AG04449 (cell line): ENCODE measurements around the gene GSTCD.
A peak's percentile ranks its signal among the peaks of the same experiment; 100 is the strongest.
"Not testable (repeated sequence)": the region's sequence is repeated elsewhere in the genome, so short reads cannot be mapped to it uniquely, and the experiment has no call there.

Experiments
- CTCF ChIA-PET: fragments of 350-600 bp; formaldehyde crosslinking; extraction: SDS; loops from one replicate; lab custom pipeline; 2021; ENCODE audit warnings: antibody characterized with exemption; lab: Yijun Ruan, JAX
- POLR2A ChIA-PET: fragments of 400-600, 350-600 bp; formaldehyde crosslinking; extraction: SDS; loops from one replicate; lab custom pipeline; 2020; ENCODE audit warnings: antibody characterized with exemption, inconsistent platforms; lab: Yijun Ruan, JAX
- DNase-seq: peaks from one replicate; pipeline ENCODE4 v3.0.0-alpha.2; 2010; ENCODE audit warnings: low read depth, low spot score
- H3K4me3 ChIP-seq: 2 replicates; pipeline ENCODE4 v1.5.1; 2011; ENCODE audit warnings: low read depth, mild to moderate bottlenecking, control low read depth, low read length
- TF ChIP-seq, protein P1 (sequence below): IDR thresholded peaks from one replicate; pipeline ENCODE4 v1.5.1; 2011; ENCODE audit warnings: mild to moderate bottlenecking, moderate library complexity, low read length, control low read depth, inconsistent platforms; ENCODE audit not compliant: insufficient read depth; ENCODE audit errors: missing control alignments

GSTCD gene

DNA sequence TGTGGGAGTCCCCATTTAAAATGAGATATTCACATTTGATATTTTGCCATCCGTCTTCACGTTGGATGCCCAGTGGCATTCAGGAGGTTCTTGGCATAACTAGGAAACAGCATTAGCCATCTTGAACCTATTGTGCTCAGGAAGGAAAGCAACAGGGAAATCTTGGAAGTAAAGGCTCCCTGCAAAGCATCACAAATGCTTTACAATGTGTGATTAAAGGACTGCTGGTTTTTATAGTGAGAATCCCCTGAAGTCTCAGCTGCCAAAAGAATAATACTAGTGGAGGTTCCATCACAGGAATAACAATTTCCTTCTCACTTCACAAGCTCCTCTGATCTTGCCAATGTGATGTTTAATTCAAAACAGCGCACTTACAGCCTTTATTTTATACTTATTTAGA, 137.0 kb downstream of the GSTCD start:
- POLR2A ChIA-PET = no interaction called here

DNA sequence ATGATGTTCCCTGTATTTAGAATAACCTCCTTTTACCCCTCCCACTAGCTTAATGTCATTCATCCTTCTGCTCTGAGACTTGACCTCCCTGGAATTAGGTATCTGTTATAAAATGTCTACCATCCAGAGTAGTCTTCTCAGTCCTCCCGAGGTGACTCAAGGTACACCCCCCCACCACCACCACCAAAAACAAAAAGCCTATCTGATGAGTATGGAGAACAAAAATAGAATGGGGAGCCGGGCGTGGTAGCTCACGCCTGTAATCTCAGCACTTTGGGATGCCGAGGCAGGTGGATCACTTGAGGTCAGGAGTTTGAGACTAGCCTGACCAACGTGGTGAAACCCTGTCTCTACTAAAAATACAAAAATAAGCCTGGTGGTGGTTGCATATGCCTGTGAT, 139.8 kb downstream of the GSTCD start:
- H3K4me3 ChIP-seq, DNase-seq, POLR2A ChIA-PET: not testable (repeated sequence)
- CTCF ChIA-PET = interaction anchor here (1.3 kb wide), 1 partner anchor 13 kb away, joined by 4 read pairs; no protein-coding TSS in a partner anchor

More for the DNA sequence above, 137.0 kb downstream of the GSTCD start:
- CTCF ChIA-PET = no interaction called here
- no peak overlapping the region for H3K4me3 ChIP-seq
- no peak for DNase-seq
- TF ChIP-seq, protein P1, sequence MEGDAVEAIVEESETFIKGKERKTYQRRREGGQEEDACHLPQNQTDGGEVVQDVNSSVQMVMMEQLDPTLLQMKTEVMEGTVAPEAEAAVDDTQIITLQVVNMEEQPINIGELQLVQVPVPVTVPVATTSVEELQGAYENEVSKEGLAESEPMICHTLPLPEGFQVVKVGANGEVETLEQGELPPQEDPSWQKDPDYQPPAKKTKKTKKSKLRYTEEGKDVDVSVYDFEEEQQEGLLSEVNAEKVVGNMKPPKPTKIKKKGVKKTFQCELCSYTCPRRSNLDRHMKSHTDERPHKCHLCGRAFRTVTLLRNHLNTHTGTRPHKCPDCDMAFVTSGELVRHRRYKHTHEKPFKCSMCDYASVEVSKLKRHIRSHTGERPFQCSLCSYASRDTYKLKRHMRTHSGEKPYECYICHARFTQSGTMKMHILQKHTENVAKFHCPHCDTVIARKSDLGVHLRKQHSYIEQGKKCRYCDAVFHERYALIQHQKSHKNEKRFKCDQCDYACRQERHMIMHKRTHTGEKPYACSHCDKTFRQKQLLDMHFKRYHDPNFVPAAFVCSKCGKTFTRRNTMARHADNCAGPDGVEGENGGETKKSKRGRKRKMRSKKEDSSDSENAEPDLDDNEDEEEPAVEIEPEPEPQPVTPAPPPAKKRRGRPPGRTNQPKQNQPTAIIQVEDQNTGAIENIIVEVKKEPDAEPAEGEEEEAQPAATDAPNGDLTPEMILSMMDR = no peak

DNA sequence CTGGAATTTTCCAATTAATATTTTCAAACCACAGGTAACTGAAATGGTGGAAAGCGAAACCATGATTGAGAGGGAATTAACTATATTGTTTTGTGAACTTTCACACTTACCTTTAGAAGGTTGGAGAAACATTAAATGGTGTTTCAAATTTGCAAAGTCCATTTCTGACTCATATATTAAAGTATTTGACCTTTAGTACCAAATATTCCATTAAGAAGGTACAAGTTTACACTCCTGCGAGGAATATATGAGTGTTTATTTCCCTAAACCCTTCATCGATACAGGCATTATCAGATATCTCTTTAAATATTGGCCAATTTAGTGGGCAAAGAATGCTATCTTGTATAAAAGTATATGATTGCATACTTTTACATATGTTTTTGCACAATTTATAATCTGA, 142.6 kb downstream of the GSTCD start:
- ChIA-PET POLR2A (no interaction called here), CTCF (no interaction called here)
- TF ChIP-seq, protein P1 = no peak
- DNase-seq = no peak
- no peak overlapping the region for H3K4me3 ChIP-seq

DNA sequence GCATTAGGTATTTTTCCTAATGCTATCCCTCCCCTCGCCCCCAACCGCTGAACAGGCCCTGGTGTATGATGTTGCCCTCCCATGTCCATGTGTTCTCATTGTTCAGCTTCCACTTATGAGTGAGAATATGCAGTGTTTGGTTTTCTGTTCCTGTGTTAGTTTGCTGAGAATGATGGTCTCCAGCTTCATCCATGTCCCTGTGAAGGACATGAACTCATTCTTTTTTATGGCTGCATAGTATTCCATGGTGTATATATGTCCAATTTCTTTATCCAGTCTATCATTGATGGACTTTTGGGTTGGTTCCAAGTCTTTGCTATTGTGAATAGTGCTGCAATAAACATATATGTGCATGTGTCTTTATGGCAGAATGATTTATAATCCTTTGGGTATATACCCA, 143.6 kb downstream of the GSTCD start:
- CTCF ChIA-PET, H3K4me3 ChIP-seq, POLR2A ChIA-PET, DNase-seq: not testable (repeated sequence)

DNA sequence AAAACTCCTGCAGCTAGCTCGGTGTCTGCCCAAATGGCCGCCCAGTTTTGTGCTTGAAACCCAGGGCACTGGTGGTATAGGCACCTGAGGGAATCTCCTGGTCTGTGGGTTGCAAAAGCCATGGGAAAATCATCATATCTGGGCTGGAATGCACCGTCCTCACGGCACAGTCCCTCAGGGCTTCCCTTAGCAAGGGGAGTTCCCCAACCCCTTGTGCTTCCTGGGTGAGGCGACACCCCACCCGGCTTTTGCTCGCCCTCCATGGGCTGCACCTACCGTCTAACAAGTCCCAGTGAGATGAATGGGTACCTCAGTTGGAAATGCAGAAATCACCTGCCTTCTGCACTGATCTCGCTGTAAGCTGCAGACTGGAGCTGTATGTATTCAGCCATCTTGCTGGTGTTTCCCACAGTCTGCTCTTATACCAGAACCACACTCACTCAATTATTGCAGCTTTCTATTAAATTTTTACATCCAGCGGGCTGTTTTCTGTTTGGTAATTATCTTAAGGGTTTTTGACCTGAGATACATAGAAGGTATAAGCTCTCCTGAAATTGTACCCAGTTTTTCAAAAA, 150.0 kb downstream of the GSTCD start:
- POLR2A ChIA-PET = no interaction called here
- no peak overlapping the region for H3K4me3 ChIP-seq

DNA sequence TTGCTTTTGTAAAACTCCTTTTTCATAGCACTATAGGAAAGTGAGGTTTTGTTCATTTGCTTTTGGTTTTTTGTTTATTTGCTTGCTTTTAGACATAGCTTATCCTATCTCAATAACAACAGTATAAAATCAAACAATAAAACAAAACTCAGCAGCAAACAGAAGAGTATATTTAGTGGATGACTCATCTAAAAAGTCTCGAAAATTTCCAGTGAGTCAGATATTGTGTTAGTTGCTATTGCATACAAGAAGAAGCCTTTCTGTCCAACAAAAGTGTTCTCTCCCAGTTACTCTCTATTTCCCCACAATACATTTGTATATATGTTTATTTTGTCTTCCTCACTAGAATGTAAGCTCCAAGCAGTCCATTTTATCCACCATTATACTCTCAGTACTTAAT, 150.6 kb downstream of the GSTCD start:
- H3K4me3 ChIP-seq = no peak overlapping the region
- CTCF ChIA-PET = no interaction called here
- POLR2A ChIA-PET = no interaction called here
- peak; percentile 29 for DNase-seq
- TF ChIP-seq, protein P1 = no peak

More for the DNA sequence above, 150.0 kb downstream of the GSTCD start:
- TF ChIP-seq, protein P1 = no peak
- CTCF ChIA-PET = no interaction called here
- no peak for DNase-seq

DNA sequence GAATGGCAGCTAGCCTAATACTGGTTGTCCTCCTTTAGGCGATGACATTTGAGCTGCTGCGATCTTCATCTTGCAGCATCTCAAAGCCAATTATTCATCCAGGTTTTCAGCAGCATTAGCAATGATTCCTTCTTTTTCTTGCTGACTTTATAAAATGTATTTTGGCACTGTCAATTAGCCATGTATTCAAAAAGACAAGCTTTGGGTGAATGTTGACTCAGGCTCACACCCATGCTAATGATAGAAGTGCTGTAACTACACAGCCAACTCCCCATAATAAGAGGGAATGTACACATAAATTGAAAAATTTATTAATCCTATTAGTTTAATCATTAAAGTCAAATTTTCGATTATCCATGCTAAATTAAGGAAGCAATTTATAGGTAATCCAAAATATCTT, 162.4 kb downstream of the GSTCD start:
- no peak for DNase-seq
- H3K4me3 ChIP-seq = no peak overlapping the region
- ChIA-PET POLR2A (no interaction called here), CTCF (no interaction called here)
- TF ChIP-seq, protein P1 = no peak
